T-helper 17 cell (primary cell): ENCODE data around the gene ERICH4. TPM values are rescaled to one million over a fixed set of nuclear protein-coding genes. Genes with fewer than 3 reads are reported as not detected.

ENCODE experiments used
- ATAC-seq: fragments of 150-1000 bp; cut with Tn5 transposase; 2 replicates; pipeline ENCODE4 v1.10.0; 2021; ENCODE audit warnings: mild to moderate bottlenecking, moderate library complexity
- DNase-seq, 3 donors: peaks; one replicate each; pipeline versions ENCODE4 v3.0.0 to v3.0.0-alpha.2; 2020 to 2021
- H3K9me3 ChIP-seq: one replicate; pipeline ENCODE4 v1.7.0; 2013; ENCODE audit warnings: low read length, mild to moderate bottlenecking; ENCODE audit not compliant: control insufficient read depth, poor library complexity, severe bottlenecking
- H3K27ac Mint-ChIP-seq: one replicate; pipeline ENCODE4 v1.8.0; 2022; ENCODE audit warnings: mild to moderate bottlenecking, moderate library complexity, mixed read lengths
- H3K27me3 Mint-ChIP-seq: one replicate; pipeline ENCODE4 v1.8.0; 2022; ENCODE audit warnings: mixed read lengths
- H3K36me3 Mint-ChIP-seq: one replicate; pipeline ENCODE4 v1.8.0; 2022; ENCODE audit warnings: low read depth, mixed read lengths
- H3K4me1 Mint-ChIP-seq: one replicate; pipeline ENCODE4 v1.8.0; 2022; ENCODE audit warnings: mild to moderate bottlenecking, mixed read lengths
- H3K4me3 Mint-ChIP-seq: one replicate; pipeline ENCODE4 v1.8.0; 2022; ENCODE audit warnings: mild to moderate bottlenecking, moderate library complexity, mixed read lengths
- total RNA-seq, 4 donors: library from RNA in 2 of 4; stranded (reverse) in 2 of 4; gene quantifications; one replicate each; pipeline ENCODE4 v1.2.3 and lab custom pipeline; 2022 to 2026

ERICH4 gene
- total RNA-seq (not detected), total RNA-seq (lab: John Stamatoyannopoulos, UW) (0 reads per million in 2 donors)

DNA sequence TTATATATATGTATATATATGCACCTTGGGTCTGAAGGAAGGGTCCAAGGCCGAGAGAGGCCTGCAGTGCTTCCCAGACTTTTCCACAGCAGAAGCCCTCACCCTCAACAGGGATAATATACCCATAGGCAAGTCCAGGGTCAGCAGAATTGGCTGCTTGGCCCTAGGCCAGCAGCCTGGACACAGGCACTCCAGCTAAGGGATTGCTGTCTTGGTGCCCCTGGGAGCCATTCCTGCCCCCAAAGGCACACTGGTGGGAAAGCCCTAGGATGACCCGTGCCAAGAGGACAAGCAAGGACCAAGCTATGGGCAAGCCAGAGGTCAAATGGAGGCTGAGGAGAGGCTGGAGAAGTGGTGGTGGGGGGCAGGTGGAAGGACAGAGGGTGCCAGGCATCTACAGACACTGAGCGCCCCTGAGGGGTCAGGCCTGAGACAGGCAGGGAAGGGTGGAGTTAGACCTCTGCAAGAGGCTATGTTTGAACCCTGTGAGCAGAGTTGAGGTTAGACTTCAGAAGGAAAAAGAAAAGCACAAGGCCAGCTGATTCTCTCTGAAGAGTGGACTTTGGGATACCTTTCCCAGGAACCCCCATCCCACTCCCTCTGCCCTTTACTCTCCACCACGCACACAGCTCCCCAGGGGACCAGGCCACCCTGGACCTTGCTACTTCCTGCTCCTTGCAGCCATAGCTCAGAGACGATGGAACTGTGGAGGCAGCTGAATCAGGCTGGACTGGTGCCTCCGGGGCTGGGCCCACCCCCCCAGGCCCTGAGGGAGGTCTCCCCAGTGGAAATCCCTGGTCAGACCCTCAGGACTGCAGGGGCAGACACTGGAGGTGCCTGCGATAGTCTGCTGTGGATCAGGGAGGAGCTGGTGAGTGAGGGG, at the start of gene ERICH4:
ERICH4 (plus strand) TSS at position 684 of the 883 bp plus-strand sequence; CDS start at position 698, 14 bp downstream.
- no peak within 1 kb of the TSS for H3K4me3 Mint-ChIP-seq
- H3K9me3 ChIP-seq = no peaks in the 10 kb centered on the region
- no peak within 1 kb of the TSS for H3K27ac Mint-ChIP-seq
- H3K36me3 Mint-ChIP-seq = peaks cover 12% of the 10 kb centered on the region
- DNase-seq (no peak), ATAC-seq (no peak)
- H3K4me1 Mint-ChIP-seq = peaks cover 23% of the 10 kb centered on the region
- H3K27me3 Mint-ChIP-seq = peaks cover 19% of the 10 kb centered on the region

GRCh38 chr19:41395355-41395754, 47.6 kb upstream of the ERICH4 start:
- no peaks in the 10 kb centered on the region for H3K36me3 Mint-ChIP-seq
- ATAC-seq (no peak), DNase-seq (no peak)
- H3K27ac Mint-ChIP-seq = peak overlapping the region; percentile 100
- H3K4me1 Mint-ChIP-seq = peaks cover 34% of the 10 kb centered on the region
- H3K4me3 Mint-ChIP-seq = peak overlapping the region; percentile 97
- no peaks in the 10 kb centered on the region for H3K9me3 ChIP-seq
- H3K27me3 Mint-ChIP-seq = no peaks in the 10 kb centered on the region

DNA sequence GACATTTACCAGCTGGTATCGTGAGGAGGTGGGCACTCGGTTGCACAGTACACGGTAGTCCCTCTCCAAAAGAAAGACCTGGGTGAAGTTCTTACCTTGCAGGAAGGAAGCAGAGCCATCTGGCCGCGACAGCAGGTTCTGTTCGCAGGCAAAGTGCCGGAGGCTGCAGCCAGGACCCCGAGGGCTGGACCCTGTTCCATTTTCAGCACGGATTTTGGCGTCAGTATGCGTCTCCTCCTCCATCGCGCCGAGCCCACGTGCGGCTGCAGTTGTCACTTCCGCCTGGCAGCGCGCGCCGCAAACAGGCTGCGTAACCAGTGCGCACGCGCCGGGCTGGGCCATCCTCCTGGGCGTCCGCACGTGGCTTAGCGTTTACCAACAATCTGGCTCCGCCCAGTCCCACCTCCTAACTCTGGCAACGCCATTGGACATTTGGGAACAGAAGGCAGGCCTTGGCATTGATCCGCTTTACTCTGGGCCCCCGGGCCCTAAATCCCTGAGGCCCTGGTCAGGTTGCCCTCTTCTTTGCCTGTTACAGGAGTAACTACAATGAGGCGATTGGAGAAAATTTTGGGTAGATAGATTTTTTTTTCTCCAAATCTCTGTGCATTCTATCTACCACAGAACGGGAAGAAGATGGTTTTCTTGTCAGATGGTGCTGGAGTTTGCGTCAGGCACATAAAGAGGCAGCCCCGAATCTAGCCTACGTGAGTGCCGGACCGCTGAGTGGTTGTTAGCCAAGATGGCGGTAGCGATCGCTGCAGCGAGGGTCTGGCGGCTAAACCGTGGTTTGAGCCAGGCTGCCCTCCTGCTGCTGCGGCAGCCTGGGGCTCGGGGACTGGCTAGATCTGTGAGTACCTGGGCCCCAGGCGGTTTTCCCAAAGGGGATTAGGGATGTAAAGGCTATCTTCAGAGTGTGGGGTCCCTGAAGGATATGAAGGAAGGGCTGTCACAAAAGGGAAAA, 45.6 kb upstream of the ERICH4 start, which contains the start of the genes BCKDHA and EXOSC5:
BCKDHA (plus strand) TSS at position 733 of the 964 bp plus-strand sequence; CDS start at position 743, 10 bp downstream.
EXOSC5 (minus strand) TSS at position 274 of the 964 bp plus-strand sequence; CDS start at position 243, 31 bp downstream.
- peak; percentile 97 to 99 (median 99) for DNase-seq
- Mint-ChIP-seq H3K36me3 (no peaks in the 10 kb centered on the region), H3K27me3 (no peaks in the 10 kb centered on the region), H3K27ac (peak within 1 kb of the TSS; percentile 100), H3K4me3 (peak within 1 kb of the TSS; percentile 97), H3K4me1 (peaks cover 41% of the 10 kb centered on the region)
- ATAC-seq = peak; percentile 98
- H3K9me3 ChIP-seq = no peaks in the 10 kb centered on the region

DNA sequence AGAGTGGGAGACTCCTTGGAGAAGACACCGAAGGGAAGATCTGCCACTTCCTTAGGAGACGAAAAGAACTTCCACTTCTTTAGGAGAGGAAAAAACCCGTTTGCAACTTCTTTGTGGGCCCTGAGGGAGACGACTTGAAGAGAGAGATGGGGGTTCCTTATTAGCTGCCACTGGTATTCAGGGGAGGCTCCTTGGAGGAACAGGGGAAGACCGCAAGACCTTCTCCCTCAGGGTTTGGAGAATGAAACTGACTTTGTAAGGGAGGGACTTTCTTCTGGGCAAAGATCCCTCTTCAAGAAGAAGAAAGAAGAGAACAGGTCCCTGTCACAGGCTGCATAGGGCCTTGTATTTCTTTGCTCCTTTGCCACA, 44.9 kb upstream of the ERICH4 start:
- H3K9me3 ChIP-seq = no peaks in the 10 kb centered on the region
- ATAC-seq (no peak), DNase-seq (no peak)
- no peaks in the 10 kb centered on the region for H3K36me3 Mint-ChIP-seq
- peak overlapping the region; percentile 97 for H3K4me3 Mint-ChIP-seq
- H3K27ac Mint-ChIP-seq = peak overlapping the region; percentile 100
- no peaks in the 10 kb centered on the region for H3K27me3 Mint-ChIP-seq
- H3K4me1 Mint-ChIP-seq = peaks cover 39% of the 10 kb centered on the region

DNA sequence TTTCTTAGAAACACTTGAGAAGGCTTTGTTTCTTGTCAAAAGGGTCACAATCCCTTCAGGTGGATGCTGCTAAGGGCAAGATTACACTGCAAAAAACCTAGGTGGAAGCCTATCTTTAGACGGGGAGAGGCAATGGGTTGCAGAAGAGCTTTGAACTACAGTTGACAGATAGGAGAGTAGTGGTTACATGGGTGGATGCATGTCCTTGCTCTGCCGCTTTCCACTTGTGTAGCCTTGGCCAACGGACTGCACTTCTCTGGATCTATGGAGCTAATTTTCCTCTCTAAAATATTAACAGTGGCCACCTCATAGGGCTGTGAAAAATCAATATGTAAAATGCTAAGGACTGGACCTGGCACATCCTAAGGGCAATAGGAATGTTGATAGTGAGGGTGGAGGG, 44.4 kb upstream of the ERICH4 start:
- Mint-ChIP-seq H3K27me3 (no peaks in the 10 kb centered on the region), H3K36me3 (no peaks in the 10 kb centered on the region), H3K27ac (peak overlapping the region; percentile 100), H3K4me1 (peaks cover 41% of the 10 kb centered on the region), H3K4me3 (peak overlapping the region; percentile 97)
- no peaks in the 10 kb centered on the region for H3K9me3 ChIP-seq
- DNase-seq (no peak), ATAC-seq (no peak)

DNA sequence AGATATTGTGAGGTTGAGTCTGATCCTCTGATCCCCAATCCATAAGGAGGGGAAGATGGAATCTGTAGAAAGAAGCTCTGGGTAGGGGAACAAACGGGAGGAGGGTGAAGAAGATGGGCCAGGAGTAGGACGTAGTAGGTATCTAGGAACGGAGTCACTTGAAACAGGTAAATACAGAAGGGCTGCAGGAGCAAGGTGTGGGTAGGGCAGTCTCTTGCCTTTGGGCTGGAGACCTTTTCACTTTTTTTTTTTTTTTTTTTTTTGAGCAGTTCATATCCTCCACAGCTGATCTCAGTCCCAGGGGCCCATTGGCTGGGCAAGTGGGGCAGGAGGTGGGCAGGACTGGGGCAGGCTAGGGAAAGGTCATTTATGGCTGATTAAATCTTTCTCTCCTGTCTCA, 43.9 kb upstream of the ERICH4 start:
- no peak for DNase-seq
- no peaks in the 10 kb centered on the region for H3K27me3 Mint-ChIP-seq
- H3K36me3 Mint-ChIP-seq = no peaks in the 10 kb centered on the region
- no peaks in the 10 kb centered on the region for H3K9me3 ChIP-seq
- H3K27ac Mint-ChIP-seq = peak overlapping the region; percentile 100
- peaks cover 44% of the 10 kb centered on the region for H3K4me1 Mint-ChIP-seq
- H3K4me3 Mint-ChIP-seq = peak overlapping the region; percentile 97
- ATAC-seq = no peak

GRCh38 chr19:41399525-41399924, 43.4 kb upstream of the ERICH4 start:
- DNase-seq = no peak
- H3K27ac Mint-ChIP-seq = peak overlapping the region; percentile 100
- H3K9me3 ChIP-seq = no peaks in the 10 kb centered on the region
- H3K4me1 Mint-ChIP-seq = peaks cover 44% of the 10 kb centered on the region
- H3K4me3 Mint-ChIP-seq = peak overlapping the region; percentile 81
- H3K27me3 Mint-ChIP-seq = no peaks in the 10 kb centered on the region
- no peaks in the 10 kb centered on the region for H3K36me3 Mint-ChIP-seq
- ATAC-seq = no peak

- H3K4me1 Mint-ChIP-seq = peaks cover 33% of the 10 kb centered on the region
These were observed 41.5 kb upstream of the ERICH4 start for GRCh38 chr19:41401483-41401882.

DNA sequence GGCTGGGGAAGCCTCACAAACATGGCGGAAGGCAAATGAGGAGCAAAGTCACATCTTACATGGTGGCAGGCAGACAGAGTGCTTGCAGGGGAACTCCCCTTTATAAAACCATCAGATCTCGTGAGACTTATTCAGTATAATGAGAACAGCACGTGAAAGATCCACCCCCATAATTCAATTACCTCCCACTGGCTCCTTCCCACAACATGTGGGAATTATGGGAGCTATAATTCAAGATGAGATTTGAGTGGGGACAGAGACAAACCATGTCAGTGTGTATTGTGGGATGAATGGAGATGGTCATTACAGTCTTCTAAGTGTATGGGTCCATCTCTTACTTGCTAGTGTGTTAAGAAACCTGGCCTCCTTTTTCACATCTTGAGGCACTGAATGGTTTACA, 40.9 kb upstream of the ERICH4 start:
- H3K9me3 ChIP-seq = no peaks in the 10 kb centered on the region
- Mint-ChIP-seq H3K4me3 (no peak overlapping the region), H3K4me1 (peaks cover 33% of the 10 kb centered on the region), H3K27ac (peak overlapping the region; percentile 59), H3K27me3 (no peaks in the 10 kb centered on the region), H3K36me3 (peaks cover 1% of the 10 kb centered on the region)
- no peak for ATAC-seq
- DNase-seq = no peak

More at GRCh38 chr19:41401483-41401882, 41.5 kb upstream of the ERICH4 start:
- no peak overlapping the region for H3K4me3 Mint-ChIP-seq
- no peaks in the 10 kb centered on the region for H3K36me3 Mint-ChIP-seq
- no peak for DNase-seq
- ATAC-seq = no peak
- peak overlapping the region; percentile 59 for H3K27ac Mint-ChIP-seq
- no peaks in the 10 kb centered on the region for H3K27me3 Mint-ChIP-seq
- H3K9me3 ChIP-seq = no peaks in the 10 kb centered on the region

- Mint-ChIP-seq H3K4me1 (peaks cover 24% of the 10 kb centered on the region), H3K27me3 (no peaks in the 10 kb centered on the region), H3K27ac (peak overlapping the region; percentile 34), H3K4me3 (no peak overlapping the region), H3K36me3 (peaks cover 2% of the 10 kb centered on the region)
- no peaks in the 10 kb centered on the region for H3K9me3 ChIP-seq
- no peak for DNase-seq
- no peak for ATAC-seq
These were observed 39.6 kb upstream of the ERICH4 start for GRCh38 chr19:41403181-41403970.

- no peaks in the 10 kb centered on the region for H3K9me3 ChIP-seq
- Mint-ChIP-seq H3K27me3 (no peaks in the 10 kb centered on the region), H3K4me3 (no peak overlapping the region), H3K27ac (no peak overlapping the region), H3K4me1 (peaks cover 22% of the 10 kb centered on the region), H3K36me3 (peaks cover 2% of the 10 kb centered on the region)
- ATAC-seq (no peak), DNase-seq (no peak)
These were observed 37.2 kb upstream of the ERICH4 start for GRCh38 chr19:41405776-41406175.

DNA sequence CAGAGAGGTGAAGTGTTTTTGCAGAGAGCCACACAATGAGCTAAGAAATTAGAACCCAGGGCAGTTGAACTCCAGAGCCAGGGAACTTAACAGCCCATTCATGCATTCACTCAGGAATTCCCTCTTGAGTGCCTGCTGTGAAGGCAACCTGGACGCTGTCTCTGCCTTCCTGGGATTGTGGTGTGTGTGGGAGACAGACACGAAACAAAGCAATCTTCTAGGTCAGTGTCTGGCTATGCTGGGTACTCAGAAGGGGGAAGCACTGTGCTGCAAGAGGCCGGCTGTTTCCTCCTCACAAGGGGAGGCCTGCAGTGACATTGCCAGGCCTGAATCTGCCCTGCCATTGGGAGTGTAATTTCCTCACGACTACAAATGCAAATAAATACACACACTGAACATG, 35.7 kb upstream of the ERICH4 start:
- Mint-ChIP-seq H3K27ac (no peak overlapping the region), H3K4me1 (peaks cover 17% of the 10 kb centered on the region), H3K36me3 (peaks cover 2% of the 10 kb centered on the region), H3K27me3 (no peaks in the 10 kb centered on the region), H3K4me3 (no peak overlapping the region)
- ATAC-seq (no peak), DNase-seq (no peak)
- no peaks in the 10 kb centered on the region for H3K9me3 ChIP-seq
